ENCODE data around the gene NLRP5. TPM values are rescaled to one million over a fixed set of nuclear protein-coding genes. Genes with fewer than 3 reads are reported as not detected.

Gene NLRP5
- total RNA-seq (2012; rRNA removed) (not detected in 2 replicates), polyA plus RNA-seq (2012; rRNA removed) (not detected in 2 replicates), Bru-seq, nascent RNA (not detected), BruChase-seq, experiment 1, labeled RNA remaining after a 6-hour chase (not detected), BruChase-seq, experiment 2, labeled RNA remaining after a 2-hour chase (not detected)
- polyA plus RNA-seq (2012; cell fraction: cytosol; rRNA removed), result not detected in 2 replicates
- polyA plus RNA-seq (2012; cell fraction: nucleus; rRNA removed; ENCODE audit: low replicate concordance), result not detected in 2 replicates
- long read RNA-seq, result 0 reads

GRCh38 chr19:55986487-55986886 lies at the start of gene NLRP5:
Gene NLRP5, plus strand, starts transcription at chr19:55986775.
- no peak within 1 kb of the TSS for H4K8ac ChIP-seq (ENCODE audit: low read depth in 2 of 2, low read length in 2 of 2)
- DNase-seq, result no peak
- H3K4ac ChIP-seq (ENCODE audit: low read depth, low read length), result no peak within 1 kb of the TSS
- no peaks in the 10 kb centered on the region for H3K9me1 ChIP-seq (ENCODE audit: insufficient read depth, low read length)
- H2BK15ac ChIP-seq (ENCODE audit: low read depth, low read length), result no peak within 1 kb of the TSS
- H3K56ac ChIP-seq (ENCODE audit: extremely low read depth, insufficient read depth, low read length), result no peak within 1 kb of the TSS
- H2AFZ ChIP-seq (replicated peaks; ENCODE audit: low read length, poor library complexity), result peak within 1 kb of the TSS; percentile 58
- no peak within 1 kb of the TSS for H2AK5ac ChIP-seq (ENCODE audit: low read depth, low read length)
- H4K5ac ChIP-seq (ENCODE audit: low read depth, low read length), result no peak within 1 kb of the TSS
- H3K4me1 ChIP-seq (ENCODE audit: control insufficient read depth, insufficient read depth, low read length), result no peaks in the 10 kb centered on the region
- CTCF ChIA-PET, result no interaction called here
- no peak within 1 kb of the TSS for H3K9ac ChIP-seq (ENCODE audit: low read depth, low read length)
- no peak within 1 kb of the TSS for H2BK20ac ChIP-seq (ENCODE audit: low read depth, low read length)
- no peak within 1 kb of the TSS for H3K4me3 ChIP-seq (ENCODE audit: insufficient read depth, low read depth, low read length)
- no peak within 1 kb of the TSS for H3K23ac ChIP-seq (ENCODE audit: low read depth, low read length)
- H3K36me3 ChIP-seq (ENCODE audit: control insufficient read depth, insufficient read depth, low read length), result no peaks in the 10 kb centered on the region
- H2BK5ac ChIP-seq (ENCODE audit: low read depth, low read length, poor library complexity, severe bottlenecking), result no peak within 1 kb of the TSS
- BruUV-seq (replicated peaks), result no TSS peak
- peaks cover 22% of the 10 kb centered on the region for H3K9me3 ChIP-seq (ENCODE audit: control insufficient read depth, insufficient read depth, low read length)
- no peak within 1 kb of the TSS for H2BK120ac ChIP-seq (ENCODE audit: low read depth, low read length)
- H3K4me2 ChIP-seq (ENCODE audit: low read depth, low read length), result no peak within 1 kb of the TSS
- dilution Hi-C loops (cut with HindIII; ENCODE audit: low sequenced_read_pairs, unreplicated experiment), result no loop called here
- no peaks in the 10 kb centered on the region for H4K20me1 ChIP-seq (ENCODE audit: insufficient read depth, low read length)
- H3K18ac ChIP-seq (ENCODE audit: low read depth, low read length), result no peak within 1 kb of the TSS
- no peak within 1 kb of the TSS for H4K91ac ChIP-seq (ENCODE audit: insufficient read depth, low read depth, low read length)
- no peak for ATAC-seq (ENCODE audit: low read depth)
- intact Hi-C loops (cut with micrococcal nuclease), result no loop called here
- H3K27ac ChIP-seq (ENCODE audit: insufficient read depth, low read length), result no peak within 1 kb of the TSS
- H3K79me1 ChIP-seq (ENCODE audit: low read depth in 1 of 2, low read length in 2 of 2), result no peaks in the 10 kb centered on the region
- no peak within 1 kb of the TSS for H3K14ac ChIP-seq (replicated peaks; ENCODE audit: low read depth, low read length)
- TF ChIP-seq SMC3 (IDR thresholded peaks at IDR 0.05; ENCODE audit: low read depth, low read length), result no peak
- TF ChIP-seq RAD21 (IDR thresholded peaks at IDR 0.05; ENCODE audit: low read length), result no peak
- no peak for TF ChIP-seq RFX5 (IDR thresholded peaks at IDR 0.05; ENCODE audit: low read depth, low read length)
- TF ChIP-seq, protein P1, sequence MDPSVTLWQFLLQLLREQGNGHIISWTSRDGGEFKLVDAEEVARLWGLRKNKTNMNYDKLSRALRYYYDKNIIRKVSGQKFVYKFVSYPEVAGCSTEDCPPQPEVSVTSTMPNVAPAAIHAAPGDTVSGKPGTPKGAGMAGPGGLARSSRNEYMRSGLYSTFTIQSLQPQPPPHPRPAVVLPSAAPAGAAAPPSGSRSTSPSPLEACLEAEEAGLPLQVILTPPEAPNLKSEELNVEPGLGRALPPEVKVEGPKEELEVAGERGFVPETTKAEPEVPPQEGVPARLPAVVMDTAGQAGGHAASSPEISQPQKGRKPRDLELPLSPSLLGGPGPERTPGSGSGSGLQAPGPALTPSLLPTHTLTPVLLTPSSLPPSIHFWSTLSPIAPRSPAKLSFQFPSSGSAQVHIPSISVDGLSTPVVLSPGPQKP (IDR thresholded peaks at IDR 0.05; ENCODE audit: borderline replicate concordance, low read depth, low read length), result no peak
- no peak for TF ChIP-seq POLR2A (IDR thresholded peaks at IDR 0.05; ENCODE audit: low read depth, low read length)
- no peak for TF ChIP-seq MAZ (IDR thresholded peaks at IDR 0.05; ENCODE audit: borderline replicate concordance, low read depth, low read length)
- no peak for TF ChIP-seq FOS (IDR thresholded peaks at IDR 0.05; ENCODE audit: low read depth, low read length)
- no peak for TF ChIP-seq CTCF (conservative IDR thresholded peaks at IDR 0.05; ENCODE audit: low read depth, low read length)
- no peak for TF ChIP-seq CEBPB (IDR thresholded peaks at IDR 0.05; ENCODE audit: low read depth, low read length)
- TF ChIP-seq MXI1 (IDR thresholded peaks at IDR 0.05; ENCODE audit: borderline replicate concordance, low read depth, low read length), result no peak
- no peak for TF ChIP-seq USF2 (IDR thresholded peaks at IDR 0.05; ENCODE audit: low read depth, low read length)
- TF ChIP-seq CHD1 (IDR thresholded peaks at IDR 0.05; ENCODE audit: low read depth, low read length), result no peak
- in situ Hi-C loops (cut with MboI; ENCODE audit: low sequenced_read_pairs), result no loop called here
- POLR2A ChIA-PET (ENCODE audit: unreplicated experiment), result no interaction called here
- no peak within 1 kb of the TSS for H2AK9ac ChIP-seq (replicated peaks; ENCODE audit: low read depth, low read length, poor library complexity)
- H3K27me3 ChIP-seq (ENCODE audit: control insufficient read depth, insufficient read depth, low read length), result no peaks in the 10 kb centered on the region
- WGBS, 2 experiments (ENCODE audit: extremely low coverage in 2 of 2, insufficient read length in 1 of 2), result 14% methylated on average over 2 of the region's 10 CpGs; no CpG with 5 or more reads in 1 of the 2 experiments
